Cerebellar nuclear complex (tissue), 1 donor: Measurements from ENCODE around the gene GAS7.
"Not testable (repeated sequence)": the region's sequence is repeated elsewhere in the genome, so short reads cannot be mapped to it uniquely, and the experiment has no call there.

Experiments used
- DNase-seq, 2 experiments: peaks; one replicate each; lab custom pipeline; 2025; lab: John Stamatoyannopoulos, UW

Gene GAS7

DNA sequence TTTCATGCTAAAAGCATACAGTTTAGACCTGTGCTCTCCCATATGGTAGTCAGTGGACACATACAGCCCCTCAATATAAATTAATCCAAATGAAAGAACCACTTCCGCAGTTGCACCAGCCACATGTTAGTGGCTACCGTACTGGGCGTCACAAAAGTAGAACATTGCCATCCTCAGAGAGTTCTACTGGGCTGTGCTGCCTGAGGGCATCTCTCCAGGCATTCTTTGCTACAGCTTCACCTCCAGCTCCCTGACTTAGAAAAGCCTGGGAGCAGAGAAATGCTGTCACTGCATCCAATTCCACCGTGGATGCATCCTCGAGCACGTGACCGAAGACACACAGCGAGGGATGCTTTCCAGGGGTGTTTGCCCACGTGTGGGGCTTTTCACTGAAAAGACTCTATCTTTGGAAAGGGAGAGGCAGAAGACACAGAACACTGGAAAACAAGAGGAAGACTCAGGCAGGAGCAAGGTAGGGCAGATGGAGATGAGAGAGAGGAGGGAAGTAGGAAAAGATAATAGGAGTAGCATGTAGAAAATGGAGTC lies 86.4 kb downstream of the GAS7 start:
- no peak for DNase-seq

DNA sequence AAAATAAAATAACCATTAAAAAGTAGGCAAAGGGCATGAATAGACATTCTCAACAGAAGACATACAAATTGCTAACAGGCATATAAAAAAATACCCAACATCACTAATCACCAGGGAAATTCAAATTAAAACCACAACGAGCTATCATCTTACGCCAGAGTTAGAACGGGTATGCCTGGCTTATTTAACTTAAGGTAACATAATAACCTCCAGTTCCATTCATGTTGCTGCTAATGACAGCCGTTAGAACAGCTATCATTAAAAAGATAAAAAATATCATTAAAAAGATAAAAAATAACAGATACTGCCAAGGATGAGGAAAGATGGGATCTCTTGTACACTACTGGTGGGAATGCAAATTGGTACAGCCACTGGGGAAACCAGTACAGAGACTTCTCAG lies 89.3 kb downstream of the GAS7 start:
- DNase-seq = no peak

- no peak for DNase-seq
Measured at GRCh38 chr17:10107316-10108165, 90.9 kb downstream of the GAS7 start.

DNA sequence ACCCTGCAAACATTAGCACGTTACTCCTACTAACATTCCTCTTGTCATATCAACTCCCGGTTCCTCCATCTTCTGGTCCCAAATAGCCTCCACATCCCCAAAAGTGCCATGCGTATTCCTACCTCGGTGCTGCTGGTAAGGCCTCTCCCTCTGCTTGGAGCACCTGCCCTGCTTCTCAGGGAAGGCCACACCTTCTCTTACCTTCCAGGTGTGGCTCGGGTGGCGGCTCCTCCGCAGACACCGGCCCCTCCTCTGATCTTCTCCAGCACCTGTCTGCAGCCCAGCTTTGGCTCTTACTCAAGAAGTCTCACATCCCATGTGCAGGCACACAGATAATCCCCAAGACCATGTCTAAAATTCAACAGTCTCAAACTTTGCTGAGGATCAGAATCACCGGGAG lies 92.3 kb downstream of the GAS7 start:
- DNase-seq = no peak

- no peak for DNase-seq
Measured at GRCh38 chr17:10105513-10106001, 92.8 kb downstream of the GAS7 start.

DNA sequence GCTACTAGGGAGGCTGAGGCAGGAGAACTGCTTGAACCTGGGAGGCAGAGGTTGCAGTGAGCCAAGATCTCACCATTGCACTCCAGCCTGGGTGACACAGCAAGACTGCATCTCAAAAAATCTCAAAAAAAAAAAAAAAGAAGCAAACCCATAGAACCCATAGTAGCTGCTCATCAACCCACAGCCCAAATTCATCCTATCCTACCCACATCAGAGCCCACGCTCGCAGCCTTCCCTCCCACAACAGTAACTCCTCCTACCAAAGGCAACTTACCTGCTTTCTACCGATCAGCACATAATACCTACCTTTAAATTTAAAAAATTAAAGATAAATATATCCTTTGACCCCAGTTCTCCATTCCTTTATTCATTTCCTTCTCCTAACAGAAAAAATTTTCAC lies 94.7 kb downstream of the GAS7 start:
- DNase-seq = no peak

DNA sequence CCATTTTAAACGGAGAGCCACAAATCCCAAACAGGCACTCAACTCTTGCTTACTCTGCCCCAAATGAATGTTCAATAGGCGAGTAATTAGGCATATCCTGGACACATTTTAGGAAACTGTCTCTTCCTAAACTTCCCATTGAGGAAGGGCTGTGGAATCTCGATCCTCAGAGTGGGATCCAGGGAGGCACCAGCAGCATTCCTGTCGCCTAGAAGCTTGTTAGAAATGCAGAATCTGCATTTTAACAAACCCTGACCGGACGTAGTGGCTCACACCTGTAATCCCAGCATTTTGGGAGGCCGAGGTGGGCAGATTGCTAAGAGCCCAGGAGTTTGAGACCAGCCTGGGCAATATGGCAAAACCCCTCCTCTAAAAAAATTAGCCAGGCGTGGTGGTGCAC lies 95.6 kb downstream of the GAS7 start:
- no peak for DNase-seq

GRCh38 chr17:10099051-10099571 lies 99.3 kb downstream of the GAS7 start:
- no peak for DNase-seq

- no peak for DNase-seq
Measured at GRCh38 chr17:10096596-10096995, 101.8 kb downstream of the GAS7 start.

GRCh38 chr17:10095295-10095694 lies 103.1 kb downstream of the GAS7 start:
- not testable (repeated sequence) for DNase-seq

GRCh38 chr17:10094797-10095196 lies 103.6 kb downstream of the GAS7 start:
- no peak for DNase-seq

DNA sequence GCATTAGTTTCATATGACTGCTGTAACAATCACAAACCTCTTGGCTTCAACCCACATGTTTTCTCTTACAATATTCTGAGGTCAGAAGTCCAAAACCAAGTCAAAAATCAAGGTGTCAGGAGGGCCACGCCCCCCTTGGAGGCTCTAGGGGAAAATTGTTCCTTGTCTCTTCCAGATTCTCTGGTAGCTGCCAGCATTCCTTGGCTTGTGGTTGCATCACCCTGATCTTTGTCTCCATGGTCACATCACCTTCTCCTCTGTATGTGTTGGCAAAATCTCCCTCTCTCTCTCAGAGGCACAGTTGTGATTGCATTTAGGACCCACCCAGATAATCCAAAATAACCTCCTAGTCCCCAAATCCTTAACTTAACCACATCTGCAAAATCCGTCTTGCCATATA lies 105.8 kb downstream of the GAS7 start:
- DNase-seq = no peak

DNA sequence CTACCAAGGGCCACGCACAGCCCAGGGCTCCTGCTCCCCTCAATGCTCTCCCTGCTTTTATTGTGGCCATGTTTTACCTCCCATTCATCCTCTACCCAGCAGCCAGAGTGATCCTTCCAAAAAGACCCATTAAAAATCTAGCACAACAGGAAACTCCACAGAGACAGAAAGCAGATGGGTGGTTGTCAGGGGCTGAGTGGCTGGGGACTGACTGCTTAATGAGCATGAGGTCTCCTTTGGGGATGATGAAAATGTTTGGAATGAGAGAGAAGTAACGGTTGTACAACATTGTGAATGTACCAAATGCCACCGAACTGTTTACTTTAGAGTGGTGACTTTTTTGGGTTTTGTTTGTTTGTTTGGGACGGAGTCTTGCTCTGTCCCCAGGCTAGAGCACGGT lies 107.4 kb downstream of the GAS7 start:
- no peak for DNase-seq

GRCh38 chr17:10089196-10089804 lies 109.1 kb downstream of the GAS7 start:
- DNase-seq = no peak

DNA sequence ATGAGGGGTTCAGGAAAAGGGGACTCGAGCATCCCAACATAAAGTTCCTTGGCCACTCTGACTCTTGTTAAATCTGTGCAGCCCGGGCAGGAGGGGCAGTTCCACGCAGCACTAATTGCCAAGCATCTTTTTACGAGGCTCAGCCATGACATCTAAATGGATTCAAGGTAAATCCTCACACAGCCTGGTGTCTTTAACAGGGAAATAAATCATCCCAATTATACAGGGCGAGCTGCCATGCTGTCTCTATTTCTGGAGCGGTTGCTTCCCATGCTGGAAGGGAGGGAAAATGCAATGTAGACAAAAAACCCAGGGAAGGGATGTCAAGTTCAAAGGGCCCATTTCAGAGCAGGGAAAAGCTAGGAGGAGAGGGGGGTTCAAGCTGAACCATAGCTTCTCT lies 110.0 kb downstream of the GAS7 start:
- no peak for DNase-seq

DNA sequence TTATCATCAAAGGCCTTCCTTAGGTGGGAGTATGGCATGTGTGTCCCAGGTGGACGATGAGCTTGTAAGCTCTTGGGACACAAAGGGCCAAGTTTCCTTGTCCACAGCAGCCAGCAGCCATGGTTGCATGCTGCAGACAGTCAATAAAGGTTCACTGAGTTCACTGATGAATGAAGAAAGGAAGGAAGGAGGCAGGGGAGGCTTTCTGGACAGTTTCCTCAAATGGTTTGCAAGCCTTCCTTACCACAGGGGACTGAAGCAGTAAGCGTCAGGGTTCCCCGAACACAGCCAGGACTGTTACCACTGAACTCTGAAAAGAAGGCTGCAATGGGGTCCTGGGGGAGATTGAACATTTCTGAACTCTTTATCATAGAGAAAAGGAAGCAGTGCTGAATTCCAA lies 111.1 kb downstream of the GAS7 start:
- DNase-seq = no peak

GRCh38 chr17:10083864-10084263 lies 114.5 kb downstream of the GAS7 start:
- no peak for DNase-seq

DNA sequence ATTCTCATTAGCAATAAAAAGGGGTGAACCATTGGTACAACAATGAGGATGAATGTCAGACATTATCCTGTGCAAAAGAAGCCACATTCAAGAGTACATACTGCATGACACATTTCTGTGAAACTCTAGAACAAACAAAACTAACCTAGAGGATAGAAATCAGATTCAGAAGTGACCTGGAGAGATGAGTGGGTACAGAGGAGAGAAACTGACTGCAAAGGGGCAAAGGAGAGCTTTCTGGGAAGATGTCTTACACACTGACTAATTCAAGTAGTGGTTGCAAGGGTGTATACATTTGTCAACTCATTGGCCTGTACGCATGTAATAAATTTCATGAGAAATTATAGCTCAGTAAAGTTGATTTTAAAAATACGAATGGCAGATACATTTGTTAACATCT lies 115.6 kb downstream of the GAS7 start:
- DNase-seq = no peak

DNA sequence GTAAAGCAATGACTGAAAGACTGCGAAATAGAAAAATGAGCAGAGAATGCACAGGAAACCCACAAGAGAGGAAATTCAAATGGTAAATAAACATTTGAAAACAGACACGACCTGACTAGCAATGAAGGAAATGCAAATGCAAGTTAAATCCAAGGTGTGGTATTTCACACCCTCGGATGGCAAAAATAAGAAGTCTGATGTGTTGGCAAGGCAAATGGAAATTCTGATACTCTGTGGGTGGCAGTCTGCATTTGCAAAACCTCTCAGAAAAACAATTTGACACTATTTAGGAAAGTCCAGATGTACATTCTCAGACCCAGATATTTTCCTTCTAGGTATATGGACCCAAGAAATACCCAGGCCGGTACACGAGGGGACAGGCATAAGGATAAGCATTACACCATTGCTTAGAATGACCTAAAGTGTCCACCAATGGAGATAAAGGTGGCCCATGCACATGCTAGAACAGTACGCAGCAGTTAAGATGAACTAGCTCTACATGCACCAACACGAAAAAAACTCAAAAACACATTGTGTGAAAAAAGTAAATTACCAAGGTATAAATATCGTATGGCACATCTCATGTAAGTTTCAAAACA lies 116.7 kb downstream of the GAS7 start:
- DNase-seq = no peak

- no peak for DNase-seq
Measured at GRCh38 chr17:10077561-10078299, 120.7 kb downstream of the GAS7 start.

DNA sequence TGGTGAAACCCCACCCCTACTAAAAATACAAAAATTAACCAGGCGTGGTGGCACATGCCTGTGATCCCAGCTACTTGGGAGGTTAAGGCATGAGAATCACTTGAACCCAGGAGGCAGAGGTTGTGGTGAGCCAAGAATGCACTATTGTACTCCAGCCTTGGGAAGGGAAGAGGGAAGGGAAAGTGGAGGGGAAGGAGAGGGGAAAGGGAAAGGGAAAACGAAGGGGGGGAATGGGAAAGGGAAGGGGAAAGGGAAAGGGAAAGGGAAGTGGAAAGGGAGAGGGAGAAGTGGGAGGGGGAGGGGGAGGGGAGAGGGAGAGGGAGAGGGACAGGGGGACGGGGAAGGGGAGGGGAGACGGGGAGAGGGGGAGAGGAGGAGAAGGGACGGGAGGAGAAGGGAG lies 122.5 kb downstream of the GAS7 start:
- no peak for DNase-seq

DNA sequence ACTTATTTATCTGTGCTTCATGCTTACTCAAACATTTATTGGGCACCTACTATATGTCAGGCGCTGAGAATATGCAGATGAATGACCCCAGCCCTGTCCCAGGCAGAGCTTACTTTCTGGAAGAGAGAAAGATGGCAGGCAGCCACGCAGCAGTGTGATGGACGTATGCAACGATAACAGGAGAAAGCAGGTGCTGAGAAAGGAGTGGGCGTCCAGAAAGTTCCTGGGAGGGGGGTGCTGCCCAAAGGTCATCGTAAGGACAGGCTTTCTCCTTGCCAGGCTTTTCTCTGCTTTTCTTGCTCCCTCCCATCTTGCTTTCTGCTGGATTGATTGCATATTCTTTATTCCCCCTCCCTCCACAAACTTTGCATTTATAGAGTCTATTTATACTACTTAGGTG lies 124.5 kb downstream of the GAS7 start:
- DNase-seq = no peak
